Body of pancreas (tissue), 4 donors: ENCODE data around the gene STARD8. TPM values are rescaled to one million over a fixed set of nuclear protein-coding genes. Genes with fewer than 3 reads are reported as not detected.
A peak's percentile ranks its signal among the peaks of the same experiment; 100 is the strongest.

Experiments
- ATAC-seq: fragments of 150-250 bp; one replicate; pipeline ENCODE4 v1.9.1; 2016
- DNase-seq, 4 donors: peaks; one replicate each; pipeline ENCODE4 v3.0.0-alpha.2; 2019
- H3K27ac ChIP-seq, 4 donors: fragments of 200-600 bp; sonication (generic); 1 replicate in 3 of 4; 2 replicates in 1 of 4; pipeline versions ENCODE4 v1.5.1 to v1.6.1; 2016 to 2019; ENCODE audit warnings: mild to moderate bottlenecking in 1 of 4, mixed read lengths in 1 of 4, moderate library complexity in 1 of 4
- H3K27me3 ChIP-seq, 2 donors: fragments of 200-600 bp; sonication (generic); one replicate each; pipeline ENCODE4 v1.6.0; 2016; ENCODE audit warnings: mild to moderate bottlenecking in 1 of 2
- H3K36me3 ChIP-seq, 2 donors: fragments of 200-600 bp; sonication (generic); replicated peaks in 1 of 2; 2 replicates each; pipeline ENCODE4 v1.5.1; 2016; ENCODE audit warnings: low read depth in 2 of 2; ENCODE audit not compliant: insufficient read depth in 1 of 2
- H3K4me1 ChIP-seq: fragments of 200-600 bp; sonication (generic); one replicate; pipeline ENCODE4 v1.6.0; 2016
- H3K4me3 ChIP-seq, 2 donors: fragments of 200-600 bp; sonication (generic); 1 replicate in 1 of 2; 2 replicates in 1 of 2; pipeline ENCODE4 v1.5.1; 2016 to 2019
- H3K9me3 ChIP-seq, 3 donors: fragments of 200-600 bp; sonication (generic); 1 replicate in 2 of 3; 2 replicates in 1 of 3; pipeline ENCODE4 v1.5.1; 2016
- POLR2A ChIP-seq, 3 donors: fragments of 450-650 bp; IDR thresholded peaks; one replicate each; pipeline ENCODE4 v1.6.1; 2016; ENCODE audit warnings: antibody characterized with exemption in 3 of 3, mild to moderate bottlenecking in 2 of 3
- WGBS, 2 donors: methylation state at CpG; one replicate each; pipeline ENCODE4 v1.1.5; 2017; 5-methylcytosine and 5-hydroxymethylcytosine counted together
- intact Hi-C: fragments of 100-400 bp; cut with DNase I; formaldehyde crosslinking; loops from one replicate; pipeline ENCODE4 v1.15.1; 2023
- total RNA-seq, 2 donors: library from RNA; depleted of rRNA; stranded (reverse); fragments of >200 nt; gene quantifications; one replicate each; pipeline ENCODE4 v1.1.0, GENCODE V29; 2016
- TF ChIP-seq, protein P1 (sequence below), 7 experiments: fragments of 450-650 bp in 4 of 7; fragments of 200-600 bp in 3 of 7; sonication (generic) in 3 of 7; IDR thresholded peaks; one replicate each; pipeline ENCODE4 v1.5.1; 2016 to 2019; ENCODE audit warnings: antibody characterized with exemption in 7 of 7

Gene STARD8
- total RNA-seq, 2 donors from 2014 or later = 6.0 to 9.6 TPM

DNA sequence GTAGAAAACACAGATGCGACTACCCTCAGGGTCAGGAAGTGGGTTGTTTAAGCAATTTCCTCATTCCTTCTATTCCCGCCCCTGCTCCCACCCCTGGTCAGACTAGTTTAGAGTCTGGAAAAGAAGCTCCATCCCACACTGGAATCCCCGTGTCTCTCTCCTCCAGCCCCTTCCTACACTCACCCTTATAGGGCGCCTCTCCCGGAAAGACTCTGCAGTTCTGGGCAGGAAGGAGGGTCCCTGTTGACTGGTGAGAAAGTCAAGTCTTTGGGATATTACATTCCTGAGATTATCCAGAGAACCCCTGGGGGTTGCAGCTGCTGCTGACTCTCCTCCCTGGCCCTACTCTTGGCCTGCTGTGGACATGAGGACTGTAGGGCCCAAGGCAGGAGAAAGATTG lies 11.9 kb downstream of the STARD8 start:
- no peak overlapping the region for H3K4me3 ChIP-seq
- H3K36me3 ChIP-seq = no peaks in the 10 kb centered on the region
- ATAC-seq (no peak), DNase-seq (peak in 1 of 4 donors; percentile 6)
- no peak for TF ChIP-seq POLR2A (IDR thresholded peaks at IDR 0.05)
- TF ChIP-seq, protein P1, sequence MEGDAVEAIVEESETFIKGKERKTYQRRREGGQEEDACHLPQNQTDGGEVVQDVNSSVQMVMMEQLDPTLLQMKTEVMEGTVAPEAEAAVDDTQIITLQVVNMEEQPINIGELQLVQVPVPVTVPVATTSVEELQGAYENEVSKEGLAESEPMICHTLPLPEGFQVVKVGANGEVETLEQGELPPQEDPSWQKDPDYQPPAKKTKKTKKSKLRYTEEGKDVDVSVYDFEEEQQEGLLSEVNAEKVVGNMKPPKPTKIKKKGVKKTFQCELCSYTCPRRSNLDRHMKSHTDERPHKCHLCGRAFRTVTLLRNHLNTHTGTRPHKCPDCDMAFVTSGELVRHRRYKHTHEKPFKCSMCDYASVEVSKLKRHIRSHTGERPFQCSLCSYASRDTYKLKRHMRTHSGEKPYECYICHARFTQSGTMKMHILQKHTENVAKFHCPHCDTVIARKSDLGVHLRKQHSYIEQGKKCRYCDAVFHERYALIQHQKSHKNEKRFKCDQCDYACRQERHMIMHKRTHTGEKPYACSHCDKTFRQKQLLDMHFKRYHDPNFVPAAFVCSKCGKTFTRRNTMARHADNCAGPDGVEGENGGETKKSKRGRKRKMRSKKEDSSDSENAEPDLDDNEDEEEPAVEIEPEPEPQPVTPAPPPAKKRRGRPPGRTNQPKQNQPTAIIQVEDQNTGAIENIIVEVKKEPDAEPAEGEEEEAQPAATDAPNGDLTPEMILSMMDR (IDR thresholded peaks at IDR 0.05) = no peak
- 52 to 58% methylated on average over 4 to 5 of the region's 5 CpGs for WGBS, 2 donors
- no peaks in the 10 kb centered on the region for H3K9me3 ChIP-seq
- intact Hi-C loops = no loop called here
- H3K27ac ChIP-seq = no peak overlapping the region
- no peaks in the 10 kb centered on the region for H3K27me3 ChIP-seq
- no peaks in the 10 kb centered on the region for H3K4me1 ChIP-seq

DNA sequence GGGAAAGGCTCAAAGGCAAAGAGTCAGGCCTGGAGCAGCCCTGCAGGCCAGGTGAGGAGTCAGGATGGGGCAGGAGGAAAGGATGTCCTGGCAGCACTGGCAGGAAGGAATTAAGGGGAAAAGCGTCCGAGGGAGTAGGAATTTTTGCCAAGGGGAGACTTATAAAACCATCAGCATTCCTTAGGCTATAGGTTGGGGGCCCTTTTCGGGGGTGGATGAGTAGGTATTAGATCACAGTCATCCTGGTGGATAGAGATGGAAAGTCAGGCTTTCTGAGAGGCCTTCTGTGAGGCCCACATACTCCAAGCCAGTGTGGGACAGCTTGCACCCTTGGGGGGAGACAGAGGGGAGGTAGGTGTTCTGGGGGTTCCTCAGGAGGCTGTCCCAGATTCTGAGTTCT lies 12.3 kb downstream of the STARD8 start:
- intact Hi-C loops = no loop called here
- Histone ChIP-seq H3K9me3 (no peaks in the 10 kb centered on the region), H3K4me1 (no peaks in the 10 kb centered on the region), H3K27me3 (no peaks in the 10 kb centered on the region), H3K27ac (no peak overlapping the region), H3K36me3 (no peaks in the 10 kb centered on the region), H3K4me3 (no peak overlapping the region)
- no peak for TF ChIP-seq POLR2A (IDR thresholded peaks at IDR 0.05)
- TF ChIP-seq, protein P1 (IDR thresholded peaks at IDR 0.05) = no peak
- WGBS, 2 donors = 79 to 95% methylated on average over 3 of the region's 3 CpGs
- DNase-seq (no peak), ATAC-seq (no peak)

DNA sequence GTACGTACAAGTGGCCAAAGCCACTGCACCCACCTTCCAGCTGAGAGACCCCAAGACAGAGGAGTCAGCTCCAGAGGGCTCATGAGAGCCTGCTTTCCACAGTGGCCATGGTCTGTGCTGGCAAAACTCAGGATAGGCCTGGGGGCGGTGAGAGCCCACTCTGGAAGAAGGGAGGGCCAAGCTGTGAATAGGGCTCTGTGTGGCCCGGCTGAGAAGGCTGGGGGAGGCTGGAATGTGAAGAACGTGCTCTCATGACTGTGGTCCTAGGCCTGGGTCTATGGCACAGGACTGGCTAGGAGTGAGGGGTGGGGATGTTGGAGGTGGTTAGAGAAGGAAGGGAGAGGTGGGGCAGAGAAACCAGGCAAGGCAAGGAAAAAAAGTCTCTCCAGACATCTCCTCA lies 13.3 kb downstream of the STARD8 start:
- no peak overlapping the region for H3K27ac ChIP-seq
- DNase-seq (no peak), ATAC-seq (no peak)
- no peaks in the 10 kb centered on the region for H3K4me1 ChIP-seq
- H3K36me3 ChIP-seq = no peaks in the 10 kb centered on the region
- H3K27me3 ChIP-seq = no peaks in the 10 kb centered on the region
- 60 to 71% methylated on average over 3 to 4 of the region's 4 CpGs for WGBS, 2 donors
- no peaks in the 10 kb centered on the region for H3K9me3 ChIP-seq
- intact Hi-C loops = no loop called here
- TF ChIP-seq, protein P1 (IDR thresholded peaks at IDR 0.05) = no peak
- TF ChIP-seq POLR2A (IDR thresholded peaks at IDR 0.05) = no peak
- H3K4me3 ChIP-seq = no peak overlapping the region

DNA sequence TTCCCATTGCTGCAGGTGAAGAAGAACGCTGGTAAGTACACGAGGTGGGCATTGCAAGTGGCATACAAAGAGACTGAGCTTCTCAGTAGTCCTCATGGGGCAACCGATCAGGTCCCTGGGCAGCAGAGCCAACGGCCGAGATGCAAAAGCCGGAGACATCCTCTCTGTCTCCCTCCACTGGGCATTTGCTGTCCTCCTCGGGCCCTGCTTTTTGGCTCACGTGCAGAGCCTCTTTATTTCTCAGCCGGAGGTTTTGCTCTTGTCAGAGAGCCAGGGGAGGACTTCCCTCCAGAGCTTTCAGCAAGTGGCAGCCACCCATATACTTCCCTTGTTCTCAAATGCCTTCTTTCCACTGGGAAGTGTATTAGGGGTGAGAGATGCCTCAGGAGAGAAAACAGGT lies 18.0 kb downstream of the STARD8 start:
- Histone ChIP-seq H3K36me3 (no peaks in the 10 kb centered on the region), H3K27ac (no peak overlapping the region), H3K27me3 (no peaks in the 10 kb centered on the region), H3K4me3 (no peak overlapping the region), H3K4me1 (no peaks in the 10 kb centered on the region), H3K9me3 (no peaks in the 10 kb centered on the region)
- DNase-seq (peak in 1 of 4 donors; percentile 29), ATAC-seq (no peak)
- TF ChIP-seq, protein P1 (IDR thresholded peaks at IDR 0.05) = no peak
- no peak for TF ChIP-seq POLR2A (IDR thresholded peaks at IDR 0.05)
- WGBS, 2 donors = 49 to 53% methylated on average over 8 to 9 of the region's 9 CpGs
- intact Hi-C loops = no loop called here

DNA sequence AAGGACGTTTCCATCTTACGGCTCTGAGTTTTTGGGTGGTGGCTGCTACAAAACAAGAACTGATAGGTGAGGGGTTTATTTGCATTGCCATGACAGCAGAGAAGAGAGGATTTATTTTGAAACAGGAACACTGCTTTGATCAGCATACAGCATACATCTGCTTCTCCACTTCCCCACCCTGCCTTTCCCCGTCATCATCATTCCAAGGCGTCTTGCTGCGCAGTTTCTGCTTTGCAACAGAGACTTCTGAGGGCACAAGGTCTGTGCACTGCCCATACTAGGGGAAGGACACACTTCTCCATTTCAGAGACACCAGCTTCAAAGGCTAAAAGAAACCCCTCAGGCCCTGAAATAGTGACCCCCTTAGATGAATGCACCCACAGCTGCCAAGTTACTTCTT lies 19.1 kb downstream of the STARD8 start:
- TF ChIP-seq, protein P1 (IDR thresholded peaks at IDR 0.05) = no peak
- no peak for TF ChIP-seq POLR2A (IDR thresholded peaks at IDR 0.05)
- WGBS, 2 donors = 70 to 100% methylated on average over 3 to 5 of the region's 5 CpGs
- ATAC-seq (no peak), DNase-seq (peak in 1 of 4 donors; percentile 40)
- Histone ChIP-seq H3K36me3 (no peaks in the 10 kb centered on the region), H3K27me3 (no peaks in the 10 kb centered on the region), H3K9me3 (no peaks in the 10 kb centered on the region), H3K4me3 (no peak overlapping the region), H3K4me1 (no peaks in the 10 kb centered on the region), H3K27ac (peak overlapping the region in 1 of 4 donors; percentile 44)
- intact Hi-C loops = no loop called here
